T-helper 2 cell treated with Interferon-gamma antibody and Interleukin-4, amounts not matched to agents 5 μg/mL and 100 μg/mL, for 36 hours (primary cell): ENCODE measurements around the gene ALDH16A1.
"Not testable (repeated sequence)": the region's sequence is repeated elsewhere in the genome, so short reads cannot be mapped to it uniquely, and the experiment has no call there.

Experiments
- DNase-seq: peaks from one replicate; pipeline ENCODE4 v3.0.0; 2021; ENCODE audit warnings: low spot score
- H3K27ac Mint-ChIP-seq: one replicate; pipeline ENCODE4 v1.8.0; 2021; ENCODE audit warnings: mild to moderate bottlenecking, mixed read lengths
- H3K27me3 Mint-ChIP-seq: one replicate; pipeline ENCODE4 v1.8.0; 2021; ENCODE audit warnings: low read depth, mixed read lengths
- H3K36me3 Mint-ChIP-seq: one replicate; pipeline ENCODE4 v1.8.0; 2021; ENCODE audit warnings: low read depth, mixed read lengths
- H3K4me1 Mint-ChIP-seq: one replicate; pipeline ENCODE4 v1.8.0; 2021; ENCODE audit warnings: low read depth, mixed read lengths
- H3K4me3 Mint-ChIP-seq: one replicate; pipeline ENCODE4 v1.8.0; 2022; ENCODE audit warnings: mild to moderate bottlenecking, moderate library complexity, mixed read lengths
- H3K9me3 Mint-ChIP-seq: one replicate; pipeline ENCODE4 v1.8.0; 2021; ENCODE audit warnings: mixed read lengths

ALDH16A1 gene

GRCh38 chr19:49441210-49441959 is 11.6 kb upstream of the ALDH16A1 start, which contains the start of gene SLC17A7:
Gene SLC17A7 (minus strand): TSS chr19:49441527. CDS start chr19:49441379, 148 bp downstream.
- Mint-ChIP-seq H3K9me3 (no peaks in the 10 kb centered on the region), H3K27me3 (peaks cover 61% of the 10 kb centered on the region), H3K27ac (peak within 1 kb of the TSS; percentile 87), H3K36me3 (peaks cover 13% of the 10 kb centered on the region), H3K4me1 (peaks cover 29% of the 10 kb centered on the region), H3K4me3 (peak within 1 kb of the TSS; percentile 83)
- no peak for DNase-seq

- DNase-seq, result no peak
- Mint-ChIP-seq H3K27ac (peak overlapping the region; percentile 87), H3K27me3 (peaks cover 55% of the 10 kb centered on the region), H3K4me1 (peaks cover 27% of the 10 kb centered on the region), H3K4me3 (peak overlapping the region; percentile 83), H3K9me3 (no peaks in the 10 kb centered on the region), H3K36me3 (peaks cover 18% of the 10 kb centered on the region)
These were observed 11.1 kb upstream of the ALDH16A1 start for GRCh38 chr19:49441960-49442350.

GRCh38 chr19:49442354-49442753 is 10.7 kb upstream of the ALDH16A1 start:
- Mint-ChIP-seq H3K4me1 (peaks cover 26% of the 10 kb centered on the region), H3K4me3 (peak overlapping the region; percentile 83), H3K36me3 (peaks cover 21% of the 10 kb centered on the region), H3K27me3 (peaks cover 51% of the 10 kb centered on the region), H3K9me3 (no peaks in the 10 kb centered on the region), H3K27ac (peak overlapping the region; percentile 87)
- DNase-seq, result no peak

DNA sequence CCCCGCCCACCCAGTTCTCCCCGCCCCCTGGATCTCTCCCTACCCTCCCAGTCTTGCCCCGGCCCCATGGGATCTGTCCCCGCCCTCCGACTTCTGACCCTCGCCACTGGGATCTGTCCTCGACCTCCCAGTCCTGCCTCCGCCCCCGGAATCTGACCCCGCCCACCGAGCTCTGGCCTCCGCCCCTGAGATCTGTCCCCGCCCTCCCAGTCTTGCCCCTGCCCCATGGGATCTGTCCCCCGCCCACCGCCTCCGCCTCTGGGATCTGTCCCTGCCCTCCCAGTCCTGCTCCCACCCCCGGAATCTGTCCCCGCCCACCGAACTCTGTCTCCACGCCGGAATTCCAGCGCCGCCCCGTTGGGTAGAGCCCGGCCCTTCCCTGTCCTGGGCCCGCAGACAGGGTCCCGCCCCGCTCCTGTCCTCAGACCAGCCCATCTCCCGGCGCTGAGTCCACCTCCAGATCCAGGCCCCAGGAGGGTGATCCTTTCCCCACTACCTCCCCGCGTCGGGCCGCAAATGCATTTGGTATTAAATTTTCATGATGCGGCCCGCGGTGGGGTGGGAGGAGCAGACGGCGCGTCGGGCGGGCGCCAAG is 10.2 kb upstream of the ALDH16A1 start:
- peaks cover 46% of the 10 kb centered on the region for H3K27me3 Mint-ChIP-seq
- H3K27ac Mint-ChIP-seq, result peak overlapping the region; percentile 87

GRCh38 chr19:49443366-49444099 is 9.5 kb upstream of the ALDH16A1 start:
- H3K9me3 Mint-ChIP-seq, result no peaks in the 10 kb centered on the region
- H3K4me1 Mint-ChIP-seq, result peaks cover 30% of the 10 kb centered on the region
- peaks cover 39% of the 10 kb centered on the region for H3K27me3 Mint-ChIP-seq
- peak overlapping the region; percentile 87 for H3K27ac Mint-ChIP-seq
- peak overlapping the region; percentile 83 for H3K4me3 Mint-ChIP-seq
- peaks cover 30% of the 10 kb centered on the region for H3K36me3 Mint-ChIP-seq
- DNase-seq, result peak; percentile 93

More for the DNA sequence above, 10.2 kb upstream of the ALDH16A1 start:
- peak overlapping the region; percentile 83 for H3K4me3 Mint-ChIP-seq
- peaks cover 25% of the 10 kb centered on the region for H3K36me3 Mint-ChIP-seq
- H3K4me1 Mint-ChIP-seq, result peaks cover 26% of the 10 kb centered on the region
- no peaks in the 10 kb centered on the region for H3K9me3 Mint-ChIP-seq
- peak; percentile 72 for DNase-seq

GRCh38 chr19:49444100-49444700 is 8.8 kb upstream of the ALDH16A1 start:
- H3K27ac Mint-ChIP-seq, result peak overlapping the region; percentile 87
- peaks cover 33% of the 10 kb centered on the region for H3K36me3 Mint-ChIP-seq
- not testable (repeated sequence) for H3K9me3 Mint-ChIP-seq, DNase-seq
- peaks cover 32% of the 10 kb centered on the region for H3K27me3 Mint-ChIP-seq
- H3K4me3 Mint-ChIP-seq, result peak overlapping the region; percentile 83
- peaks cover 34% of the 10 kb centered on the region for H3K4me1 Mint-ChIP-seq

DNA sequence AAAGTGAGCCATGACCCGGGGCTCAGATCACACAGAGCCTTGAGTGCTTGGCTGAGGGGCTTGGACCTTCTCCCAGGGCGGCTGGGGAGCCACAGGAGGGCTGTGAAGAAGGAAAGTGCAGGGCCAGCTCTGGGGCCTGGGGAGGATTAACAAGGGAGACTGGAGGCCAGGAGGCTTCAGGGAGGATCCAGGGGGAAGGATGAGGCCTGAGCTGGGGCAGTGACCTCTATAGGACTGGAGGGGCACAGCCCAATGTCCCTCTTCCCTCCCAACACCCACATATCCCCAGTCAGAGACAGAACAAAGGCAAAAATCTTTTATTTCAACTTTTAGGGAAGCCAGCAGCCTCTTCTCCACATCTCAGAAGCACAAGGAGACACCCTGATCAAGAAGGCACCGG is 7.0 kb upstream of the ALDH16A1 start:
- H3K27ac Mint-ChIP-seq, result no peak overlapping the region
- H3K27me3 Mint-ChIP-seq, result peaks cover 14% of the 10 kb centered on the region
- H3K36me3 Mint-ChIP-seq, result peaks cover 45% of the 10 kb centered on the region
- no peaks in the 10 kb centered on the region for H3K9me3 Mint-ChIP-seq
- H3K4me1 Mint-ChIP-seq, result peaks cover 41% of the 10 kb centered on the region
- no peak overlapping the region for H3K4me3 Mint-ChIP-seq
- no peak for DNase-seq

DNA sequence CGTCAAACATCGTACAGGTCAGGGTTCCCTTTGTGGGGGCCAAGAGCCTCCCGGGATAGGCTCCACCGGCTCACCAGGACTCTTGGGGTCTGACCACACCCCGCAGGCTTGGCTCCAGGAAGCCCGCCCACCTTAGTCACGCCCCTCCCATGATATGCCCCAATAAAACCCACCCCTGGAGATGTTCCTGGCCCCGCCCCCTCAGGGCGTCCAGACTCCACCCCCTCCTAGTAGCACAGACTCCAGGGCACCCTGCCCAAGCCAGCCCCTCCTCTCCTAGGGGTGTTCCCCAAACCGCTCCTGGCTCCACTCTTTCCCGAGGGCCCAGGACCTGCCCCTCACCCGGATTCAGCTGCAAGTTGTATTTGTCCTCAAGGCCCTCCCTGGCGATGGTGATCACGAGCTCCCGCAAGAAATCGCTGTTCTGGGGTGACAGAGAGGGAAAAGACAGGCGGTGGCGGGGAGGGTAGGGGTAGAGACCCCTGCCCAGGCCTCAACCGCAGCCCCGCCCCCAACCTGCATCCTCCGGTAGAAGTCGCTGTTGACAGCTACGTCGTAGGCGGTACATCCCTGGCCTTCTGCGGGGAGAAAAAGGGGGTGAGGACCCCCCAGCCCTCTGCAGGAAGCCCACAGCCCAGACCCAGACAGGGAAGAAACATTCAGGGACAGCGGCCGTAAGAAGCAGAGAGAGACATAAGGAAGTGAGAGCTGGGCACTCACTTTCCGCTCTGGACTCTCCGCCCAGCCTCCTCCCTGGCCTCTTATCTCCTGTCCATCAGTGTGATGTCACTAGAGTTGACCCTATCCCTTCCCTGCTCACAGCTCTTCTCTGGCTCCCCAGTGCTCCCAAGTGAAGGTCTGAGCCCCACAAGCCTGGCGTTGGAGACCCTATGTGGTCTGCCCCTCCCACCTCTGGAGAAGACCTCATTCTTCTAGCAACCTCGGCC is 5.3 kb upstream of the ALDH16A1 start:
- peaks cover 39% of the 10 kb centered on the region for H3K4me1 Mint-ChIP-seq
- H3K27me3 Mint-ChIP-seq, result peaks cover under 1% of the 10 kb centered on the region
- H3K27ac Mint-ChIP-seq, result no peak overlapping the region

GRCh38 chr19:49448432-49448786 is 4.6 kb upstream of the ALDH16A1 start:
- peaks cover 42% of the 10 kb centered on the region for H3K4me1 Mint-ChIP-seq
- no peaks in the 10 kb centered on the region for H3K27me3 Mint-ChIP-seq
- no peak overlapping the region for H3K4me3 Mint-ChIP-seq
- H3K36me3 Mint-ChIP-seq, result peaks cover 52% of the 10 kb centered on the region
- no peak for DNase-seq
- H3K27ac Mint-ChIP-seq, result peak overlapping the region; percentile 21
- H3K9me3 Mint-ChIP-seq, result no peaks in the 10 kb centered on the region

More for the DNA sequence above, 5.3 kb upstream of the ALDH16A1 start:
- DNase-seq, result no peak
- no peaks in the 10 kb centered on the region for H3K9me3 Mint-ChIP-seq
- peaks cover 52% of the 10 kb centered on the region for H3K36me3 Mint-ChIP-seq
- H3K4me3 Mint-ChIP-seq, result no peak overlapping the region

DNA sequence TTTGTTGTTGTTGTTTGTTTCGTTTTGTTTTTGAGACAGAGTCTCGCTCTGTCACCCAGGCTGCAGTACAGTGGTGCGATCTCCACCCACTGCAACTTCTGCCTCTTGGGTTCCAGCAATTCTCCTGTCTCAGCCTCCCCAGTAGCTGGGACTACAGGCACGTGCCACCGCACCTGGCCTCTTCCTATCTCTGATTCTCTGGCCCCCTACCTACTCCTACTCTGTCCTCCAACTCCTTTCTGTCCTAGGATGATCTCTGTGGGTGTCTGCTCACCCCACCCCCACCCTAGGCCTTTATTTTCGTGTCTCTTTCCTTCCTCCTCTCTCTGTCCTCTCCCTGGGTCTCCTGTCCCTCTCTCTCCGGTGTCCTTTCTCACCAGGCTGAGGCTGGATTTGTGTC is 2.6 kb upstream of the ALDH16A1 start:
- H3K9me3 Mint-ChIP-seq, result no peaks in the 10 kb centered on the region
- H3K4me1 Mint-ChIP-seq, result peaks cover 34% of the 10 kb centered on the region
- peaks cover 46% of the 10 kb centered on the region for H3K36me3 Mint-ChIP-seq
- no peak for DNase-seq
- peak overlapping the region; percentile 99 for H3K4me3 Mint-ChIP-seq
- H3K27me3 Mint-ChIP-seq, result no peaks in the 10 kb centered on the region
- peak overlapping the region; percentile 69 for H3K27ac Mint-ChIP-seq

DNA sequence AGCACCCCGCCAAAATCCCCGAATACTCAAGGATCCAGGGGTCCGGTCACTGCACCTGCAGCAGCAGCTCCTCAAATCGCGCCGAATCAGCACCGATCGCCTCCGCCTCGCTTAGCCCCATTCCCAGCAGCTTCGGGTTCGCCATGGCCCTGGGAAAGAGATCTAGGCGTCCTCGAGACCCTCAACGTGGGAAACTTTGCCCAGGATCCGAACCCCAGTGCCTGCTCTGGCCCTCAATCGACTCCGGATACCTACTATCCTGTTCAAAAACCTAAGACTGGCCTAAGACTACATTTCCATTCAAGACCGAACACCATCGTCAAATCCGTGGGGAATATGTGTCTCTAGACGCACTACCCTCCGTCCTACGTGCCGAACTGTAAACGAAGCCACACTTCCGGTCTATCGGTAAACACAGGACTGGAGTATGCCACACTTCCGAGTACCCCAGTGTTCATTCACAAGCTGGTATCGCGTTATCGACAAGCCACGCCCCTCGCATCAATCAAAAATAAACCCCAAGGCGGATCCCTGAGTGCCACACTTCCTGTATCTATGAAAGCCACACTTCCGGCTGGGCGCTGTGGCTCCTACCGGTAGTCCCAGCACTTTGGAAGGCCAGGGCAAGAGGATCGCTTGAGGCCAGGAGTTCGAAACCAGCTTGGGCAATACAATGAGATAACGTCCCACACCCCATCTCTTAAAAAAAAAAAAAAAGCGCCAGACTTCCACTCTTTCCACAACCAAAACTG is 1.4 kb upstream of the ALDH16A1 start, which contains the start of gene PIH1D1:
TSS of gene PIH1D1 (minus strand) at position 385 of the 752 bp plus-strand sequence. CDS start at position 145, 240 bp downstream.
- peak; percentile 96 for DNase-seq
- Mint-ChIP-seq H3K27me3 (no peaks in the 10 kb centered on the region), H3K4me3 (peak within 1 kb of the TSS; percentile 99), H3K36me3 (peaks cover 46% of the 10 kb centered on the region), H3K4me1 (peaks cover 37% of the 10 kb centered on the region), H3K9me3 (no peaks in the 10 kb centered on the region), H3K27ac (peak within 1 kb of the TSS; percentile 100)

GRCh38 chr19:49453757-49454240 is 774 bp downstream of the ALDH16A1 start:
- Mint-ChIP-seq H3K4me1 (peaks cover 41% of the 10 kb centered on the region), H3K27me3 (no peaks in the 10 kb centered on the region), H3K9me3 (no peaks in the 10 kb centered on the region), H3K4me3 (peak overlapping the region; percentile 99), H3K36me3 (peaks cover 34% of the 10 kb centered on the region), H3K27ac (peak overlapping the region; percentile 100)
- no peak for DNase-seq
